Heart right ventricle (tissue), 16 donors: Measurements from ENCODE around the gene NCL. TPM values are rescaled to one million over a fixed set of nuclear protein-coding genes. Genes with fewer than 3 reads are reported as not detected.
"Not testable (repeated sequence)": the region's sequence is repeated elsewhere in the genome, so short reads cannot be mapped to it uniquely, and the experiment has no call there.

Experiments
- ATAC-seq, 8 donors: fragments of 200-7000 bp; cut with Tn5 transposase; one replicate each; pipeline ENCODE4 v1.9.1; 2020; ENCODE audit warnings: mild to moderate bottlenecking in 8 of 8, moderate library complexity in 8 of 8, moderate number of reproducible peaks in 1 of 8
- DNase-seq, 2 donors: peaks; one replicate each; pipeline ENCODE4 v3.0.0-alpha.2; 2020
- H3K27ac ChIP-seq, 10 donors: fragments of 200-600 bp; sonication (generic) in 2 of 10; one replicate each; pipeline versions ENCODE4 v1.5.0 to v1.8.0; 2020 to 2022; ENCODE audit warnings: mild to moderate bottlenecking in 3 of 10
- H3K27me3 ChIP-seq, 7 donors: fragments of 200-600 bp; one replicate each; pipeline ENCODE4 v1.8.0; 2021 to 2022; ENCODE audit warnings: mild to moderate bottlenecking in 2 of 7
- H3K36me3 ChIP-seq, 9 donors: fragments of 200-600 bp; sonication (generic) in 1 of 9; one replicate each; pipeline versions ENCODE4 v1.5.0 to v1.8.0; 2020 to 2022; ENCODE audit warnings: mild to moderate bottlenecking in 2 of 9
- H3K4me1 ChIP-seq, 9 donors: fragments of 200-600 bp; sonication (generic) in 1 of 9; one replicate each; pipeline versions ENCODE4 v1.5.0 to v1.8.0; 2020 to 2022; ENCODE audit warnings: mild to moderate bottlenecking in 4 of 9
- H3K4me3 ChIP-seq, 10 donors: fragments of 200-600 bp; sonication (generic) in 2 of 10; one replicate each; pipeline versions ENCODE4 v1.5.0 to v1.8.0; 2020 to 2022; ENCODE audit warnings: mild to moderate bottlenecking in 7 of 10, moderate library complexity in 2 of 10
- H3K9me3 ChIP-seq, 11 donors: fragments of 200-600 bp in 10 of 11; sonication (generic) in 2 of 11; one replicate each; pipeline versions ENCODE4 v1.5.0 to v1.8.0; 2013 to 2022; ENCODE audit warnings: mild to moderate bottlenecking in 2 of 11, control low read depth in 1 of 11, moderate library complexity in 1 of 11
- WGBS, 2 donors: extraction: QIAGEN DNeasy Blood & Tissue Kit; methylation state at CpG; one replicate each; pipeline ENCODE4 v1.1.7; 2013; ENCODE audit warnings: inconsistent platforms in 1 of 2; 5-methylcytosine and 5-hydroxymethylcytosine counted together
- intact Hi-C, 10 donors: fragments of 100-400 bp; cut with DNase I; formaldehyde crosslinking; loops; one replicate each; pipeline versions ENCODE4 v1.11.1 to v1.14.2; 2022
- polyA plus RNA-seq, 2 donors: library from polyadenylated mRNA; stranded (reverse); fragments of 200-250 nt; gene quantifications; one replicate each; pipeline ENCODE4 v1.2.3, GENCODE V29; 2013
- total RNA-seq, 10 donors: library from RNA; stranded (reverse); fragmentation: NEBNext Ultra II Directional in 3 of 10; extraction: Animal tissue kit (Norgen Biotek cat#: 25700) in 3 of 10; gene quantifications; one replicate each; pipeline versions ENCODE4 v1.2.1 to v1.2.4, GENCODE V29; 2021 to 2023
- TF ChIP-seq, protein P1 (sequence below), 9 donors: fragments of 200-600 bp; sonication (generic) in 2 of 9; IDR thresholded peaks; one replicate each; pipeline versions ENCODE4 v1.5.0 to v1.8.0; 2021 to 2022; ENCODE audit warnings: antibody characterized with exemption in 9 of 9, mild to moderate bottlenecking in 5 of 9, moderate library complexity in 1 of 9
- donor health status: Arrhythmogenic right ventricular cardiomyopathy.
- donor health status: ischemic (EF 13 %, LVEDD 7.1; RV severe dilation, severe dysfunction).
- donor health status: healthy with polysubstance abuse.
- donor health status: DM: no; HTN: yes; CAD: no.
- donor health status: DM: no; HTN: no; CAD: no.
- donor health status: ischemic (EF 25% LVEDD 6.9; RV normal size, moderate dysfunction).
- donor health status: ischemic (EF 25% LVEDD 5.7; RV mildly dilated, moderate dysfunction).
- donor health status: healthy.
- donor health status: DM: yes; HTN: yes; CAD: no.
- donor health status: Ischemic cardiomyopathy.
- donor health status: ischemic (EF 35%, LVEDD 5.7; RV mildly dilated, moderate dysfunction).
- donor health status: nonischemic (EF 11% LVEDD 7.7; RV severe dilation, severe dysfunction).
- donor health status: DM: yes; HTN: yes; CAD: no.
- donor health status: PGD.
- donor health status: ischemic (EF 29% LVEDD 5.4; RV normal size, mild dysfunction).
- donor health status: nonischemic (EF 23%, LVEDD 6.1; RV moderate dilation, normal function).

The NCL gene
- total and polyA plus RNA-seq, 12 donors = 127 to 363 (median 300) TPM

GRCh38 chr2:231409776-231410175, 54.5 kb downstream of the NCL start:
- intact Hi-C loops = loop anchor here (2.0 to 10.0 kb wide), 8 partner anchors 112 to 307 kb away; no protein-coding TSS in a partner anchor
- Histone ChIP-seq H3K4me1 (peaks cover 0 to 27% (median 14%) of the 10 kb centered on the region in 9 donors), H3K27ac (no peak overlapping the region), H3K4me3 (no peak overlapping the region), H3K27me3 (peaks cover 0 to 43% (median 10%) of the 10 kb centered on the region in 7 donors), H3K9me3 (peaks cover 0 to 14% (median 4%) of the 10 kb centered on the region in 11 donors), H3K36me3 (no peaks in the 10 kb centered on the region)
- TF ChIP-seq, protein P1, sequence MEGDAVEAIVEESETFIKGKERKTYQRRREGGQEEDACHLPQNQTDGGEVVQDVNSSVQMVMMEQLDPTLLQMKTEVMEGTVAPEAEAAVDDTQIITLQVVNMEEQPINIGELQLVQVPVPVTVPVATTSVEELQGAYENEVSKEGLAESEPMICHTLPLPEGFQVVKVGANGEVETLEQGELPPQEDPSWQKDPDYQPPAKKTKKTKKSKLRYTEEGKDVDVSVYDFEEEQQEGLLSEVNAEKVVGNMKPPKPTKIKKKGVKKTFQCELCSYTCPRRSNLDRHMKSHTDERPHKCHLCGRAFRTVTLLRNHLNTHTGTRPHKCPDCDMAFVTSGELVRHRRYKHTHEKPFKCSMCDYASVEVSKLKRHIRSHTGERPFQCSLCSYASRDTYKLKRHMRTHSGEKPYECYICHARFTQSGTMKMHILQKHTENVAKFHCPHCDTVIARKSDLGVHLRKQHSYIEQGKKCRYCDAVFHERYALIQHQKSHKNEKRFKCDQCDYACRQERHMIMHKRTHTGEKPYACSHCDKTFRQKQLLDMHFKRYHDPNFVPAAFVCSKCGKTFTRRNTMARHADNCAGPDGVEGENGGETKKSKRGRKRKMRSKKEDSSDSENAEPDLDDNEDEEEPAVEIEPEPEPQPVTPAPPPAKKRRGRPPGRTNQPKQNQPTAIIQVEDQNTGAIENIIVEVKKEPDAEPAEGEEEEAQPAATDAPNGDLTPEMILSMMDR (IDR thresholded peaks at IDR 0.05) = no peak
- DNase-seq = no peak
- 92 to 95% methylated on average over 5 of the region's 5 CpGs for WGBS, 2 donors
- ATAC-seq = no peak

DNA sequence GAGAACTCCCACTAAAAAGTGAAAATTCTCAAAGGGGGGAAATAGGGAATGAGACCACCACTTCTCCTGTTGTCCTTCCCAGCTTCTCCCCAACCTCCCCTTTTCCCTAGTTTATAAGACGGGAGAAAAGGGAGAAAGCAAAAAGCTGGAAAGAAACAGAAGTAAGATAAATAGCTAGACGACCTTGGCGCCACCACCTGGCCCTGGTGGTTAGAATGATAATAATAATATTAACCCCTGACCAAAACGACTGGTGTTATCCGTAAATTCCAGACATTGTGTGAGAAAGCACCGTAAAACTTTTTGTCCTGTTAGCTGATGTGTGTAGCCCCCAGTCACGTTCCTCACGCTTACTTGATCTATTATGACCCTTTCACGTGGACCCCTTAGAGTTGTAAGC, 56.0 kb downstream of the NCL start:
- WGBS, 2 donors = 84 to 87% methylated on average over 9 of the region's 9 CpGs
- H3K4me3 ChIP-seq, H3K27ac ChIP-seq, ATAC-seq, H3K36me3 ChIP-seq, DNase-seq: not testable (repeated sequence)
- peaks cover 0 to 14% (median 4%) of the 10 kb centered on the region in 11 donors for H3K9me3 ChIP-seq
- peaks cover 0 to 30% (median 0%) of the 10 kb centered on the region in 7 donors for H3K27me3 ChIP-seq
- peaks cover 0 to 29% (median 14%) of the 10 kb centered on the region in 9 donors for H3K4me1 ChIP-seq
- intact Hi-C loops = loop anchor here in 2 of 10 donors (5.0 to 10.0 kb wide), 2 partner anchors 111 to 114 kb away; no protein-coding TSS in a partner anchor

- Histone ChIP-seq H3K27me3 (peaks cover 0 to 24% (median 0%) of the 10 kb centered on the region in 7 donors), H3K9me3 (peaks cover 0 to 14% (median 4%) of the 10 kb centered on the region in 11 donors), H3K4me1 (peaks cover 0 to 30% (median 12%) of the 10 kb centered on the region in 9 donors)
- ATAC-seq, H3K4me3 ChIP-seq, H3K27ac ChIP-seq, DNase-seq, H3K36me3 ChIP-seq: not testable (repeated sequence)
- intact Hi-C loops = loop anchor here in 2 of 10 donors (5.0 to 10.0 kb wide), 2 partner anchors 110 to 113 kb away; no protein-coding TSS in a partner anchor
- WGBS, 2 donors = 73 to 79% methylated on average over 5 of the region's 5 CpGs
Measured at GRCh38 chr2:231407686-231408085, 56.6 kb downstream of the NCL start.

DNA sequence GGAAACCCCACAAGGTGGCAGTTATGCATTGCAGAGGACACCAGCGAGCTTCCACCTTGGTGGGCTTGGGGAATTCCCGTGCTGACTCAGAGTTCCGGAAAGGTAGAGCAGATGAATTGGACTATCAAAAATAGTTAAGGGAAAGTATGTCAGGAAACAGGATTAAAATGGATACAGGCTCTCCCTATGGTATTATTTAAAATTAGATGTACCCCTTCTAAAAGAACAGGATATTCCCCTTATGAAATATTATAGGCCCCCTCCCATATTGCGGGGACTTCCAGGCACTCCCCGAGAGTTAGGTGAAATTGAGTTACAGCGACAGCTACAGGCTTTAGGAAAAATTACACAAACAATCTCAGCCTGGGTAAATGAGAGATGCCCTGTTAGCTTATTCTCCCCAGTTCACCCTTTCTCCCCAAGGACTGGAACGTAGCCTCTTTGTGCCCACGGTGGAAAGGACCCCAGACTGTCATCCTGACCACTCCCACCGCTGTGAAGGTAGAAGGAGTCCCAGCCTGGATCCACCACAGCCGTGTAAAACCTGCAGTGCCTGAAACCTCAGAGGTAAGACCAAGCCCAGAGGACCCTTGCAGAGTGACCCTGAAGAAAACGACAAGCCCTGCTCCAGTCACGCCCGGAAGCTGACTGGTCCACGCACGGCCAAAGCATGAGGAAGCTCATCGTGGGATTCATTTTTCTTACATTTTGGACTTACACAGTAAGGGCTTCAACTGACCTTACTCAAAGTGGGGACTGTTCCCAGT, 58.5 kb downstream of the NCL start:
- not testable (repeated sequence) for H3K27ac ChIP-seq, DNase-seq, ATAC-seq, H3K4me3 ChIP-seq, H3K27me3 ChIP-seq, H3K36me3 ChIP-seq
- intact Hi-C loops = loop anchor here in 3 of 10 donors (2.0 to 10.0 kb wide), 3 partner anchors 108 to 111 kb away; no protein-coding TSS in a partner anchor
- Histone ChIP-seq H3K4me1 (peaks cover 0 to 19% (median 6%) of the 10 kb centered on the region in 9 donors), H3K9me3 (peaks cover 0 to 11% (median 4%) of the 10 kb centered on the region in 11 donors)
- TF ChIP-seq, protein P1 (IDR thresholded peaks at IDR 0.05) = peak; percentile 5 to 69 (median 61)
- 25 to 33% methylated on average over 15 to 16 of the region's 16 CpGs for WGBS, 2 donors

- H3K4me1 ChIP-seq = peaks cover 0 to 32% (median 22%) of the 10 kb centered on the region in 9 donors
- not testable (repeated sequence) for H3K27ac ChIP-seq, H3K9me3 ChIP-seq, ATAC-seq, H3K36me3 ChIP-seq, H3K27me3 ChIP-seq, H3K4me3 ChIP-seq, DNase-seq
- intact Hi-C loops = loop anchor here in 4 of 10 donors (2.0 to 10.0 kb wide), 4 partner anchors 107 to 297 kb away; no protein-coding TSS in a partner anchor
- 94% methylated on average over 16 of the region's 16 CpGs for WGBS, 2 donors
Measured at GRCh38 chr2:231404183-231404578, 60.1 kb downstream of the NCL start.

Other genes starting within 250 kb of the NCL start
- gene B3GNT7, start 68.8 kb downstream of the NCL start, total RNA-seq = 10 to 100 TPM in 3 of 10 donors, 1 to 10 TPM in 6, under 1 TPM in 1; 0.94 to 61.7 (median 2.7) TPM
- gene B3GNT7, start 68.8 kb downstream of the NCL start, polyA plus RNA-seq = 1 to 10 TPM in 1 of 2 donors, under 1 TPM in 1; 0.72 to 1.8 TPM
- gene NMUR1, start 66.0 kb upstream of the NCL start, total RNA-seq = under 1 TPM in 9 of 10 donors, not detected in 1; 0.21 to 0.82 (median 0.35) TPM
- under 1 TPM; 0.10 to 0.37 TPM for gene NMUR1, start 66.0 kb upstream of the NCL start, polyA plus RNA-seq
- gene TEX44, start 128.4 kb upstream of the NCL start, total RNA-seq = not detected
- gene TEX44, start 128.4 kb upstream of the NCL start, polyA plus RNA-seq = not detected
- gene PTMA, start 244.0 kb upstream of the NCL start, total RNA-seq = 100 to 1,000 TPM; 133 to 348 (median 164) TPM
- gene PTMA, start 244.0 kb upstream of the NCL start, polyA plus RNA-seq = 100 to 1,000 TPM; 567 to 626 TPM